GM21619 (cell line): ENCODE results near the gene GPR89A.
"Not testable (repeated sequence)": the region's sequence is repeated elsewhere in the genome, so short reads cannot be mapped to it uniquely, and the experiment has no call there.

Experiments used
- ATAC-seq: cut with Tn5 transposase; IDR thresholded peaks from one replicate; pipeline ENCODE4 v1.9.1; 2021; ENCODE audit not compliant: unreplicated experiment

The GPR89A gene

DNA sequence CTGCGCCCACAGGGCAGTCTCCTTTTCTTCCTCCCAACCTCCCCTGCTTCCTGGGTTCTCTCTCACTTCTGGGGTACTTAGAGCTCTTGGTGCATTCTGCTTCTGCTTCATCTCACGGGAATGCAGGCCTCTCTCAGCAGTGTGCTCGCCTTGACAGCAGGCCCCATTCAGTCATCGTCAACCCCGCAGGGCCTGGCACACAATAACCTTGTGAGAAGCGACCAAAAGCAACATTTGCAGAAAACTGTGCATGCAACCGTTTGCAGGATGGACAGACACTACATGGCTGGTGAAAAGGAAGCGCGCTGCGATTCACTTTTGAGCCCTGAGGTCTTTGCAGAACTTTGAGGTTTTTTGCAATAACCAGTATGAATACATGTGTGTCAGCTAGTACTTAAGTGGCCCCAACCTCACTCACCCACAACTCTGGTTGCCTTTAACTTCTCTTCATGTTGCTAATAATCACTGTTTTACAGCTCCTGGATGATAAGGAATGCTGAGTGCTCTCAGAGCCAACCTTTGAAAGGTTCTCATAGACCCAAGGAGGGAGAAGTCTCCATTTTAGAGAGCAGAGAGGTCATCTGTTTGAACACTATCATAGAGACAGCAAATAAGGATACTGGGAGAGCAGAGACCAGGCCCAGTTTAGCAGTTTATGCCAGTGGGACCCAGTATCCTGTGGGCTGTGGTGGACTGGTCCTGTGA is 109.0 kb downstream of the GPR89A start:
- ATAC-seq = no peak

- ATAC-seq = no peak
Observed at GRCh38 chr1:145717833-145718232, 110.0 kb downstream of the GPR89A start.

DNA sequence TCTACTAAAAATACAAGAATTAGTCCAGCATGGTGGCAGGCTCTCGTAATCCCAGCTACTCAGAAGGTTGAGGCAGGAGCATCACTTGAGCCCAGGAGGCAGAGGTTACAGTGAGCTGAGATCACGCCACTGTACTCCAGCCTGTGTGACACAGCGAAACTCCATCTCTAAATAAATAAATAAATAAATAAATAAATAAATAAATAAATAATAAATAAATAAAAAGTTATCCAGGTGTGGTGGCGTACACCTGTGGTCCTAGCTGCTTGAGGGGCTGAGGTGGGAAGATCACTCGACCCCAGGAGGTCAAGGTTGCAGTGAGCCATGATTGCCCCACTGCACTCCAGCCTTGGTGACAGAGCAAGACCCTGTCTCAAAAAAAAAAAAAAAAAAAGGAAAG is 110.7 kb downstream of the GPR89A start:
- ATAC-seq = not testable (repeated sequence)

GRCh38 chr1:145719230-145720079 is 111.7 kb downstream of the GPR89A start, which contains the start of gene CD160:
Gene CD160 (plus strand): TSS chr1:145719499. CDS start chr1:145728328, 8,829 bp downstream.
- ATAC-seq = no peak
